Gastroesophageal sphincter (tissue), 3 donors: ENCODE results near the gene ANTXR2.

Experiments
- CTCF ChIP-seq, 4 experiments: fragments of 200-600 bp in 2 of 4; fragments of 450-650 bp in 2 of 4; sonication (generic) in 1 of 4; IDR thresholded peaks; one replicate each; pipeline ENCODE4 v1.5.1; 2017 to 2019; ENCODE audit warnings: antibody characterized with exemption in 4 of 4, mild to moderate bottlenecking in 2 of 4, moderate library complexity in 2 of 4
- POLR2A ChIP-seq, 2 donors: fragments of 450-650 bp; IDR thresholded peaks; one replicate each; pipeline ENCODE4 v1.6.1; 2017; ENCODE audit warnings: antibody characterized with exemption in 2 of 2, mild to moderate bottlenecking in 2 of 2, moderate library complexity in 1 of 2

- TF ChIP-seq POLR2A (IDR thresholded peaks at IDR 0.05) (no peak), CTCF (IDR thresholded peaks at IDR 0.05) (no peak)
Observed at GRCh38 chr4:80008971-80009370, 64.1 kb downstream of the ANTXR2 start.
